ENCODE data around the gene CLIC5.

The CLIC5 gene

DNA sequence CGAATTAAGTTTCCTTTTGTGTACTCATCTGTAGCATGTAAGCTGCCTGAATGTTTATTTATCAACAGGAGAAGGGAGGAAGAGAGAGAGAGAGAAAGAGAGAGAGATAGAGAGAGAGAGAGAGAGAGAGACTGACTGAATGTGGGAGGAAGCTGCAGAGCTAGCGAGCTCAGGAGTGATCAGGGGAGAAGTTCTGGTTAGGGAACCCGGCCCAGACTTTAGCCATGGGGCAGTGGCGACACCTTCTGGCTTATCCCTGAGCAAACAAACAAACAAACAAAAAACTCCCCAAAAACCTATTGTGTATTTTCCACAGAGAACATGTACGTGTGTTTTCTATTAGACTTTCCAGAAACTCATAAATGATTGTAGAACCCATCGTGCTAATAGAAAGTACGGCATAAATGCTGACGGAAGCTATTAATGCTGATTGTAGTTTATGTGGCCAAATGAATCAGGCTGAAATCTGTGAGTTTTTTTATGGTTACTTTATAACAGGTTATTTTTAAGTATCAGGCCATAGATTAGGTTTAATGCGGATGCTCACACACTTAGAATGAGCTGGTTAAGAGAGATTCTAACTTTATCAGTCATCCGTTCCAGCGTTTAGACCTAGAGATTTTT is 92.8 kb downstream of the CLIC5 start:
- H3K9me3 ChIP-seq (ENCODE audit: control extremely low read depth in 1 of 5, control insufficient read depth in 4 of 5, insufficient read depth in 2 of 5, low read depth in 1 of 5, low read length in 4 of 5) = no peaks in the 10 kb centered on the region
- ChIA-PET POLR2A (interaction anchor here (0.5 kb wide), 1 partner anchor 220 kb away, joined by 3 read pairs; no protein-coding TSS in a partner anchor), CTCF (interaction anchor here (0.6 to 6.4 kb wide), 24 partner anchors 10 to 1452 kb away, joined by 3 to 41 read pairs (median 4); partner anchors contain the start of gene SUPT3H)
- no peaks in the 10 kb centered on the region for H3K27me3 ChIP-seq (replicated peaks in 2 of 5; ENCODE audit: control insufficient read depth in 4 of 5, insufficient read depth in 5 of 5, low read length in 4 of 5)
- no peak overlapping the region for H3K27ac ChIP-seq (ENCODE audit: insufficient read depth in 1 of 2, low read depth in 1 of 2, low read length in 2 of 2, poor library complexity in 1 of 2, severe bottlenecking in 2 of 2)
- 45% methylated on average over 7 of the region's 11 CpGs for WGBS (ENCODE audit: insufficient coverage)
- H3K4me1 ChIP-seq (ENCODE audit: control extremely low read depth in 1 of 4, control insufficient read depth in 4 of 4, insufficient read depth in 4 of 4, low read length in 3 of 4) = peaks cover 0 to 9% (median 5%) of the 10 kb centered on the region in 4 experiments
- DNase-seq = peak; percentile 82 to 86 (median 86)
- H3K4me3 ChIP-seq (ENCODE audit: control insufficient read depth in 1 of 7, extremely low read depth in 1 of 7, insufficient read depth in 4 of 7, low read depth in 2 of 7, low read length in 6 of 7) = no peak overlapping the region
- no peaks in the 10 kb centered on the region for H3K36me3 ChIP-seq (ENCODE audit: control insufficient read depth in 4 of 4, insufficient read depth in 4 of 4, low read length in 3 of 4)

DNA sequence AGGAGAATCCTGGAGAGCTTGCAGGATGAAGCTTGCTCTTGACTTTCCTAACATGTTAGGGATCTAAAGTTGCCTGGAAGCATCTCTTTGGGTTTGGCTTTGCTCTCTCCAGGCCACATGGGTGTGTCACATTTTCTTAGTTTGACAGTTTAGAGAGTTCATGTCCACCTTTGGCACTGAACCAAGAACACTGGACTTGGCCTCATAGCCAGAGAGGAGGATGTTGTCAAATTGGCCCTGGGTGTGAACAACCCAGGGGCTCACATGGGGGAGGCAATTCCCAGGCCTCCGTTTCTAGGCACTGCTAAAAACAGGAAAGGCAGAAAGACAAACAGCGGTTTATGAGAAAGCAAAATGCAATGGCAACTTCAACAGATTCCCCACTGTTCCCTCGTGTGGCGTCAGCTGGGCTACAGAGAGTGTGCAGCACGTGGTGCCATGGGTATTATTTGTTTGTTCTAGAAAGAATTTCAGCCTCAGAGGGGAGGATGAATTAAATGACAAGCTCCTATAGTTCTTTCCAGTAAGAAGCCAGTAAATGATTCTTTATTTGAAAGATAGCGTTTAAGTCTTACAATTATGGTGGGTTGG is 93.9 kb downstream of the CLIC5 start:
- ChIA-PET POLR2A (no interaction called here), CTCF (interaction anchor here (0.7 to 6.4 kb wide), 16 partner anchors 9 to 1451 kb away, joined by 3 to 41 read pairs (median 6); partner anchors contain the start of gene SUPT3H)
- no peaks in the 10 kb centered on the region for H3K27me3 ChIP-seq (replicated peaks in 2 of 5; ENCODE audit: control insufficient read depth in 4 of 5, insufficient read depth in 5 of 5, low read length in 4 of 5)
- H3K4me1 ChIP-seq (ENCODE audit: control extremely low read depth in 1 of 4, control insufficient read depth in 4 of 4, insufficient read depth in 4 of 4, low read length in 3 of 4) = peaks cover 0 to 9% (median 5%) of the 10 kb centered on the region in 4 experiments
- no peaks in the 10 kb centered on the region for H3K36me3 ChIP-seq (ENCODE audit: control insufficient read depth in 4 of 4, insufficient read depth in 4 of 4, low read length in 3 of 4)
- no peak for DNase-seq
- H3K27ac ChIP-seq (ENCODE audit: insufficient read depth in 1 of 2, low read depth in 1 of 2, low read length in 2 of 2, poor library complexity in 1 of 2, severe bottlenecking in 2 of 2) = no peak overlapping the region
- WGBS (ENCODE audit: insufficient coverage) = 90% methylated on average over 3 of the region's 6 CpGs
- no peak overlapping the region for H3K4me3 ChIP-seq (ENCODE audit: control insufficient read depth in 1 of 7, extremely low read depth in 1 of 7, insufficient read depth in 4 of 7, low read depth in 2 of 7, low read length in 6 of 7)
- no peaks in the 10 kb centered on the region for H3K9me3 ChIP-seq (ENCODE audit: control extremely low read depth in 1 of 5, control insufficient read depth in 4 of 5, insufficient read depth in 2 of 5, low read depth in 1 of 5, low read length in 4 of 5)

GRCh38 chr6:45920819-45921511 is 94.7 kb downstream of the CLIC5 start:
- Histone ChIP-seq H3K27me3 (replicated peaks in 2 of 5; ENCODE audit: control insufficient read depth in 4 of 5, insufficient read depth in 5 of 5, low read length in 4 of 5) (no peaks in the 10 kb centered on the region), H3K27ac (ENCODE audit: insufficient read depth in 1 of 2, low read depth in 1 of 2, low read length in 2 of 2, poor library complexity in 1 of 2, severe bottlenecking in 2 of 2) (no peak overlapping the region), H3K36me3 (ENCODE audit: control insufficient read depth in 4 of 4, insufficient read depth in 4 of 4, low read length in 3 of 4) (no peaks in the 10 kb centered on the region), H3K9me3 (ENCODE audit: control extremely low read depth in 1 of 5, control insufficient read depth in 4 of 5, insufficient read depth in 2 of 5, low read depth in 1 of 5, low read length in 4 of 5) (no peaks in the 10 kb centered on the region), H3K4me3 (ENCODE audit: control insufficient read depth in 1 of 7, extremely low read depth in 1 of 7, insufficient read depth in 4 of 7, low read depth in 2 of 7, low read length in 6 of 7) (no peak overlapping the region), H3K4me1 (ENCODE audit: control extremely low read depth in 1 of 4, control insufficient read depth in 4 of 4, insufficient read depth in 4 of 4, low read length in 3 of 4) (peaks cover 0 to 9% (median 5%) of the 10 kb centered on the region in 4 experiments)
- WGBS (ENCODE audit: insufficient coverage) = 90% methylated on average over 2 of the region's 5 CpGs
- ChIA-PET CTCF (interaction anchor here (0.7 to 6.4 kb wide), 8 partner anchors 8 to 1444 kb away, joined by 3 to 41 read pairs (median 14); no protein-coding TSS in a partner anchor), POLR2A (no interaction called here)
- DNase-seq = peak in 1 of 3 donors; percentile 3

GRCh38 chr6:45917439-45917838 is 98.2 kb downstream of the CLIC5 start:
- POLR2A ChIA-PET = no interaction called here
- H3K27me3 ChIP-seq (replicated peaks in 2 of 5; ENCODE audit: control insufficient read depth in 4 of 5, insufficient read depth in 5 of 5, low read length in 4 of 5) = no peaks in the 10 kb centered on the region
- no peak overlapping the region for H3K27ac ChIP-seq (ENCODE audit: insufficient read depth in 1 of 2, low read depth in 1 of 2, low read length in 2 of 2, poor library complexity in 1 of 2, severe bottlenecking in 2 of 2)
- H3K4me1 ChIP-seq (ENCODE audit: control extremely low read depth in 1 of 4, control insufficient read depth in 4 of 4, insufficient read depth in 4 of 4, low read length in 3 of 4) = peaks cover 0 to 4% (median 1%) of the 10 kb centered on the region in 4 experiments
- no peak overlapping the region for H3K4me3 ChIP-seq (ENCODE audit: control insufficient read depth in 1 of 7, extremely low read depth in 1 of 7, insufficient read depth in 4 of 7, low read depth in 2 of 7, low read length in 6 of 7)
- no peak for DNase-seq
- H3K9me3 ChIP-seq (ENCODE audit: control extremely low read depth in 1 of 5, control insufficient read depth in 4 of 5, insufficient read depth in 2 of 5, low read depth in 1 of 5, low read length in 4 of 5) = no peaks in the 10 kb centered on the region
- 100% methylated on average over 2 of the region's 2 CpGs for WGBS (ENCODE audit: insufficient coverage)
- H3K36me3 ChIP-seq (ENCODE audit: control insufficient read depth in 4 of 4, insufficient read depth in 4 of 4, low read length in 3 of 4) = no peaks in the 10 kb centered on the region
- CTCF ChIA-PET = interaction anchor here (0.7 to 3.0 kb wide), 3 partner anchors 14 to 1261 kb away, joined by 3 to 9 read pairs (median 4); no protein-coding TSS in a partner anchor

- no peaks in the 10 kb centered on the region for H3K27me3 ChIP-seq (replicated peaks in 2 of 5; ENCODE audit: control insufficient read depth in 4 of 5, insufficient read depth in 5 of 5, low read length in 4 of 5)
- POLR2A ChIA-PET = no interaction called here
- no peak overlapping the region for H3K27ac ChIP-seq (ENCODE audit: insufficient read depth in 1 of 2, low read depth in 1 of 2, low read length in 2 of 2, poor library complexity in 1 of 2, severe bottlenecking in 2 of 2)
- DNase-seq = no peak
- H3K4me3 ChIP-seq (ENCODE audit: control insufficient read depth in 1 of 7, extremely low read depth in 1 of 7, insufficient read depth in 4 of 7, low read depth in 2 of 7, low read length in 6 of 7) = no peak overlapping the region
- CTCF ChIA-PET = interaction anchor here (0.7 to 3.0 kb wide), 3 partner anchors 14 to 1260 kb away, joined by 3 to 9 read pairs (median 4); no protein-coding TSS in a partner anchor
- H3K9me3 ChIP-seq (ENCODE audit: control extremely low read depth in 1 of 5, control insufficient read depth in 4 of 5, insufficient read depth in 2 of 5, low read depth in 1 of 5, low read length in 4 of 5) = no peaks in the 10 kb centered on the region
- no peaks in the 10 kb centered on the region for H3K4me1 ChIP-seq (ENCODE audit: control extremely low read depth in 1 of 4, control insufficient read depth in 4 of 4, insufficient read depth in 4 of 4, low read length in 3 of 4)
- H3K36me3 ChIP-seq (ENCODE audit: control insufficient read depth in 4 of 4, insufficient read depth in 4 of 4, low read length in 3 of 4) = no peaks in the 10 kb centered on the region
- 93% methylated on average over 3 of the region's 5 CpGs for WGBS (ENCODE audit: insufficient coverage)
Observed at GRCh38 chr6:45916692-45917091, 99.0 kb downstream of the CLIC5 start.

DNA sequence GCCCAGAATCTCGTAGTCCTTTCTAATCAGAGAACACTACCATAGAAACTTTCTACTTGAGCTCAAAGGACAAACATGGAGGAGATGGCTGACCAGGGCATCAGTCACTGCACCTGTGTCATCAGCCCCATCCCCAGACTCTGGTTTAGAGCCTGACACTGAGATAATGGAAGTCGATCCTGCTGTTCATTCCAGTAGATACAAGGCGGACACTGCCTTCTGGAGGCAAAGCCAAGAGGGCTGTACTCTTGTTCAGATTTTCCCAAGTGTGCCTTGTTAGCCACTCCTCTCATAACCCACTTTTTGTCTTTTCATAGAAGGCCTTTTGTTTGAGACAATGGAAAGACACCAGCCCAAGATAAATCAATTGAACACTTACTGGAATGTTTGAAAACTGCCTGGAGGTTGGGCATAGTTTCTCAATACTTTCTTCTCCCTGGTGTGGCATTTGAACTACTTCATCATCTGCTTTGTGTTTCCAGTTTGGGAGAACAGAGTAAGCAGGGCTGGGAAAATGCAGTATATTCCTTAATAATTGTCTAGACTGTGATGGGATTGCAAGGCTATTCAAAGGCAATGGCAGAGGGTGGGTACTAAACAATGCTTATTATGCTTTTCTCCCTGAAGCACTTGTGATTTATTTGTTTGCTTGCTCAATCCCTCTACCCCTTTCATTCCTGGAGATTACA is 99.7 kb downstream of the CLIC5 start:
- Histone ChIP-seq H3K4me3 (ENCODE audit: control insufficient read depth in 1 of 7, extremely low read depth in 1 of 7, insufficient read depth in 4 of 7, low read depth in 2 of 7, low read length in 6 of 7) (no peak overlapping the region), H3K27me3 (replicated peaks in 2 of 5; ENCODE audit: control insufficient read depth in 4 of 5, insufficient read depth in 5 of 5, low read length in 4 of 5) (no peaks in the 10 kb centered on the region), H3K27ac (ENCODE audit: insufficient read depth in 1 of 2, low read depth in 1 of 2, low read length in 2 of 2, poor library complexity in 1 of 2, severe bottlenecking in 2 of 2) (no peak overlapping the region), H3K36me3 (ENCODE audit: control insufficient read depth in 4 of 4, insufficient read depth in 4 of 4, low read length in 3 of 4) (no peaks in the 10 kb centered on the region), H3K4me1 (ENCODE audit: control extremely low read depth in 1 of 4, control insufficient read depth in 4 of 4, insufficient read depth in 4 of 4, low read length in 3 of 4) (no peaks in the 10 kb centered on the region), H3K9me3 (ENCODE audit: control extremely low read depth in 1 of 5, control insufficient read depth in 4 of 5, insufficient read depth in 2 of 5, low read depth in 1 of 5, low read length in 4 of 5) (no peaks in the 10 kb centered on the region)
- WGBS (ENCODE audit: insufficient coverage) = 95% methylated on average over 3 of the region's 3 CpGs
- POLR2A ChIA-PET = no interaction called here
- DNase-seq = no peak
- CTCF ChIA-PET = interaction anchor here (0.6 kb wide), 1 partner anchor 152 kb away, joined by 4 read pairs; no protein-coding TSS in a partner anchor
